B cell (primary cell): ENCODE measurements around the gene C19orf44. TPM values are rescaled to one million over a fixed set of nuclear protein-coding genes. Genes with fewer than 3 reads are reported as not detected.
A peak's percentile ranks its signal among the peaks of the same experiment; 100 is the strongest.
"Not testable (repeated sequence)": the region's sequence is repeated elsewhere in the genome, so short reads cannot be mapped to it uniquely, and the experiment has no call there.

Experiments
- ATAC-seq: fragments of 200-7000 bp; cut with Tn5 transposase; one replicate; pipeline ENCODE4 v1.10.0; 2021; ENCODE audit warnings: low read depth, mild to moderate bottlenecking, moderate number of reproducible peaks, moderate library complexity
- CTCF ChIA-PET: fragments of 350-600 bp; sonication (Branson Sonifier 250); formaldehyde crosslinking; loops from one replicate; lab custom pipeline; 2021; ENCODE audit warnings: antibody characterized with exemption, inconsistent platforms; lab: Charles Lee
- POLR2A ChIA-PET: fragments of 350-600 bp; sonication (Branson Sonifier 250); formaldehyde crosslinking; loops from one replicate; lab custom pipeline; 2021; ENCODE audit warnings: antibody characterized with exemption; lab: Charles Lee
- DNase-seq: peaks from one replicate; pipeline ENCODE4 v3.0.0; 2013
- H2AFZ ChIP-seq: 2 replicates; pipeline ENCODE4 v1.6.1; 2012; ENCODE audit warnings: mild to moderate bottlenecking, low read depth, low read length; ENCODE audit not compliant: insufficient read depth, poor library complexity, severe bottlenecking
- H3K27ac ChIP-seq, 2 donors: 1 replicate in 1 of 2; 2 replicates in 1 of 2; pipeline ENCODE4 v1.5.1; 2012 to 2013; ENCODE audit warnings: low read length in 2 of 2, mild to moderate bottlenecking in 2 of 2, moderate library complexity in 1 of 2
- H3K27me3 ChIP-seq, 4 experiments: fragments of 200-600 bp in 1 of 4; sonication (generic) in 1 of 4; replicated peaks in 1 of 4; 1 replicate in 2 of 4; 2 replicates in 2 of 4; pipeline versions ENCODE4 v1.6.1 to v1.7.0; 2013 to 2016; ENCODE audit warnings: low read length in 3 of 4, mild to moderate bottlenecking in 2 of 4, mixed read lengths in 1 of 4, moderate library complexity in 1 of 4; ENCODE audit not compliant: insufficient read depth in 4 of 4, control insufficient read depth in 3 of 4; ENCODE audit errors: control extremely low read depth in 1 of 4
- H3K36me3 ChIP-seq, 2 experiments: replicated peaks in 1 of 2; 1 replicate in 1 of 2; 2 replicates in 1 of 2; pipeline versions ENCODE4 v1.6.1 to v1.7.1; 2013; ENCODE audit warnings: low read length in 1 of 2; ENCODE audit not compliant: insufficient read depth in 2 of 2, control insufficient read depth in 1 of 2; ENCODE audit errors: control extremely low read depth in 1 of 2, extremely low read depth in 1 of 2
- H3K4me1 ChIP-seq, 2 donors: fragments of 200-600 bp in 1 of 2; sonication (generic) in 1 of 2; 1 replicate in 1 of 2; 2 replicates in 1 of 2; pipeline versions ENCODE4 v1.5.1 to v1.6.1; 2013 to 2017; ENCODE audit warnings: low read length in 2 of 2; ENCODE audit not compliant: control insufficient read depth in 2 of 2, insufficient read depth in 2 of 2
- H3K4me2 ChIP-seq: replicated peaks from 2 replicates; pipeline ENCODE3; 2012; ENCODE audit warnings: mild to moderate bottlenecking, low read depth, low read length; ENCODE audit not compliant: poor library complexity, severe bottlenecking
- H3K4me3 ChIP-seq, 5 experiments: fragments of 200-600 bp in 1 of 5; sonication (generic) in 1 of 5; 1 replicate in 3 of 5; 2 replicates in 2 of 5; pipeline versions ENCODE4 v1.5.1 to v1.7.0; 2011 to 2016; ENCODE audit warnings: low read length in 4 of 5, mild to moderate bottlenecking in 4 of 5, low read depth in 2 of 5, control low read depth in 1 of 5, moderate library complexity in 1 of 5; ENCODE audit not compliant: insufficient read depth in 1 of 5; ENCODE audit errors: control extremely low read depth in 1 of 5, extremely low read depth in 1 of 5
- H3K79me2 ChIP-seq: fragments of 200-600 bp; sonication (generic); one replicate; pipeline ENCODE4 v1.6.0; 2016; ENCODE audit warnings: low read length; ENCODE audit not compliant: control insufficient read depth, insufficient read depth
- H3K9ac ChIP-seq: fragments of 200-600 bp; sonication (generic); 2 replicates; pipeline ENCODE4 v1.6.1; 2017; ENCODE audit warnings: mild to moderate bottlenecking, low read length, moderate library complexity
- H3K9me3 ChIP-seq, 3 donors: one replicate each; pipeline versions ENCODE4 v1.6.1 to v1.7.1; 2013; ENCODE audit warnings: low read length in 2 of 3; ENCODE audit not compliant: control insufficient read depth in 2 of 3, insufficient read depth in 1 of 3; ENCODE audit errors: control extremely low read depth in 1 of 3
- H4K20me1 ChIP-seq: 2 replicates; pipeline ENCODE4 v1.6.0; 2012; ENCODE audit warnings: mild to moderate bottlenecking, low read length; ENCODE audit not compliant: insufficient read depth, control insufficient read depth, poor library complexity, severe bottlenecking
- H3K27ac Mint-ChIP-seq: one replicate; pipeline ENCODE4 v1.8.0; 2021; ENCODE audit warnings: mixed read lengths
- H3K27me3 Mint-ChIP-seq: one replicate; pipeline ENCODE4 v1.8.0; 2021; ENCODE audit warnings: mixed read lengths
- H3K4me1 Mint-ChIP-seq: one replicate; pipeline ENCODE4 v1.8.0; 2021; ENCODE audit warnings: mixed read lengths
- H3K4me3 Mint-ChIP-seq: one replicate; pipeline ENCODE4 v1.8.0; 2021; ENCODE audit warnings: mixed read lengths
- H3K9me3 Mint-ChIP-seq: one replicate; pipeline ENCODE4 v1.8.0; 2022; ENCODE audit warnings: mixed read lengths; ENCODE audit not compliant: insufficient read depth
- CTCF ChIP-seq: fragments of 200-600 bp; IDR thresholded peaks from one replicate; pipeline ENCODE4 v1.8.0; 2022; ENCODE audit warnings: antibody characterized with exemption, mild to moderate bottlenecking
- EZH2 ChIP-seq: IDR thresholded peaks from 2 replicates; pipeline ENCODE4 v1.6.1; 2012; ENCODE audit warnings: borderline replicate concordance, low read depth, mild to moderate bottlenecking, moderate library complexity, low read length; ENCODE audit not compliant: insufficient read depth, poor library complexity, severe bottlenecking
- WGBS: methylation state at CpG from one replicate; pipeline ENCODE4 v1.1.5; 2013; ENCODE audit warnings: missing lambda C conversion rate; ENCODE audit not compliant: insufficient coverage; 5-methylcytosine and 5-hydroxymethylcytosine counted together
- intact Hi-C: fragments of 100-400 bp; cut with micrococcal nuclease; formaldehyde crosslinking; loops from one replicate; pipeline ENCODE4 v1.10.0; 2022
- polyA plus RNA-seq: library from polyadenylated mRNA; depleted of rRNA; stranded (reverse); fragments of >200 nt; gene quantifications from 2 replicates; pipeline ENCODE4 v1.2.3, GENCODE V29; 2012
- total RNA-seq, 2 donors: library from RNA; stranded (reverse); fragments of 120-200 nt in 1 of 2; gene quantifications; 1 replicate in 1 of 2; 2 replicates in 1 of 2; pipeline versions ENCODE4 v1.2.3 to v1.2.4, GENCODE V29; 2013 to 2022

Gene C19orf44
- total and polyA plus RNA-seq, 2 donors (not counting 1 experiment from before 2014, with no cell fraction given): 4.9 to 8.4 TPM

GRCh38 chr19:16542910-16543472 lies 46.8 kb downstream of the C19orf44 start:
- peak overlapping the region; percentile 91 for H3K4me3 Mint-ChIP-seq
- peak overlapping the region; percentile 90 for H2AFZ ChIP-seq
- TF ChIP-seq EZH2: no peak
- TF ChIP-seq CTCF: no peak
- H3K36me3 ChIP-seq: peaks cover 0 to 13% of the 10 kb centered on the region in 2 experiments
- DNase-seq (no peak), ATAC-seq (no peak)
- peak overlapping the region; percentile 79 for H3K4me2 ChIP-seq
- H3K27ac ChIP-seq: peak overlapping the region; percentile 61 to 77
- peak overlapping the region; percentile 80 for H3K9ac ChIP-seq
- H3K79me2 ChIP-seq: peaks cover 87% of the 10 kb centered on the region
- POLR2A ChIA-PET: interaction anchor here (0.6 to 1.6 kb wide), 8 partner anchors 14 to 1481 kb away, joined by 3 to 8 read pairs (median 4); partner anchors contain the start of genes C19orf44, CALR3, SMIM7 and TMEM38A
- H3K4me1 Mint-ChIP-seq: peaks cover 48% of the 10 kb centered on the region
- no peaks in the 10 kb centered on the region for H3K9me3 Mint-ChIP-seq
- H3K27ac Mint-ChIP-seq: peak overlapping the region; percentile 89
- no peaks in the 10 kb centered on the region for H3K27me3 ChIP-seq
- intact Hi-C loops: loop anchor here (1.0 to 5.0 kb wide), 8 partner anchors 29 to 346 kb away; partner anchors contain the start of genes AP1M1, C19orf44, CALR3 and MED26
- 2% methylated on average over 12 of the region's 15 CpGs for WGBS
- CTCF ChIA-PET: interaction anchor here (1.0 to 1.1 kb wide), 2 partner anchors 45 to 180 kb away, joined by 3 to 4 read pairs; no protein-coding TSS in a partner anchor
- H3K9me3 ChIP-seq: no peaks in the 10 kb centered on the region
- peak overlapping the region; percentile 74 to 90 (median 88) for H3K4me3 ChIP-seq
- H4K20me1 ChIP-seq: peaks cover 46% of the 10 kb centered on the region
- H3K27me3 Mint-ChIP-seq: no peaks in the 10 kb centered on the region
- peaks cover 29 to 52% of the 10 kb centered on the region in 2 donors for H3K4me1 ChIP-seq

GRCh38 chr19:16543734-16544133 lies 47.5 kb downstream of the C19orf44 start:
- Histone ChIP-seq H3K27ac (peak overlapping the region in 1 of 2 donors; percentile 77), H3K79me2 (peaks cover 84% of the 10 kb centered on the region), H3K9ac (peak overlapping the region; percentile 80), H3K36me3 (peaks cover 0 to 10% of the 10 kb centered on the region in 2 experiments), H4K20me1 (peaks cover 38% of the 10 kb centered on the region), H3K4me2 (peak overlapping the region; percentile 79), H3K4me1 (peaks cover 29 to 52% of the 10 kb centered on the region in 2 donors)
- ChIA-PET POLR2A (interaction anchor here (0.6 to 1.6 kb wide), 7 partner anchors 13 to 1772 kb away, joined by 3 to 8 read pairs (median 4); partner anchors contain the start of genes SMIM7 and TMEM38A), CTCF (interaction anchor here (1.1 kb wide), 1 partner anchor 179 kb away, joined by 3 read pairs; no protein-coding TSS in a partner anchor)
- ATAC-seq, DNase-seq, H3K9me3 ChIP-seq, H3K4me3 ChIP-seq, H3K27me3 ChIP-seq, H2AFZ ChIP-seq, H3K27me3 Mint-ChIP-seq, H3K9me3 Mint-ChIP-seq: not testable (repeated sequence)
- Mint-ChIP-seq H3K27ac (peak overlapping the region; percentile 59), H3K4me1 (peaks cover 42% of the 10 kb centered on the region), H3K4me3 (peak overlapping the region; percentile 91)
- intact Hi-C loops: loop anchor here (5.0 kb wide), 1 partner anchor 346 kb away; the partner anchor contains the start of gene AP1M1
- WGBS: no CpG with 5 or more reads among the region's 6 CpGs
